GM06990 (cell line): ENCODE measurements around the gene SCFD1.
A peak's percentile ranks its signal among the peaks of the same experiment; 100 is the strongest.

Experiments used
- DNase-seq: peaks from one replicate; pipeline ENCODE4 v3.0.0-alpha.2; 2011; ENCODE audit not compliant: insufficient read length; ENCODE audit errors: extremely low read depth
- H3K27me3 ChIP-seq: replicated peaks from 2 replicates; pipeline ENCODE4 v1.6.0; 2011; ENCODE audit warnings: low read length; ENCODE audit not compliant: control insufficient read depth, insufficient read depth
- H3K36me3 ChIP-seq: 2 replicates; pipeline ENCODE4 v1.5.1; 2011; ENCODE audit warnings: low read length; ENCODE audit not compliant: control insufficient read depth, insufficient read depth
- H3K4me3 ChIP-seq: replicated peaks from 2 replicates; pipeline ENCODE4 v1.5.1; 2011; ENCODE audit warnings: low read depth, mild to moderate bottlenecking, control low read depth, low read length
- CTCF ChIP-seq: IDR thresholded peaks from 2 replicates; pipeline ENCODE4 v1.5.1; 2011; ENCODE audit warnings: low read length, control low read depth, mild to moderate bottlenecking, inconsistent platforms; ENCODE audit not compliant: insufficient read depth, poor library complexity, severe bottlenecking

Gene SCFD1

GRCh38 chr14:30655124-30655523, 33.0 kb downstream of the SCFD1 start:
- H3K4me3 ChIP-seq = no peak overlapping the region
- DNase-seq = no peak
- H3K36me3 ChIP-seq = peaks cover 7% of the 10 kb centered on the region
- no peaks in the 10 kb centered on the region for H3K27me3 ChIP-seq
- no peak for TF ChIP-seq CTCF

DNA sequence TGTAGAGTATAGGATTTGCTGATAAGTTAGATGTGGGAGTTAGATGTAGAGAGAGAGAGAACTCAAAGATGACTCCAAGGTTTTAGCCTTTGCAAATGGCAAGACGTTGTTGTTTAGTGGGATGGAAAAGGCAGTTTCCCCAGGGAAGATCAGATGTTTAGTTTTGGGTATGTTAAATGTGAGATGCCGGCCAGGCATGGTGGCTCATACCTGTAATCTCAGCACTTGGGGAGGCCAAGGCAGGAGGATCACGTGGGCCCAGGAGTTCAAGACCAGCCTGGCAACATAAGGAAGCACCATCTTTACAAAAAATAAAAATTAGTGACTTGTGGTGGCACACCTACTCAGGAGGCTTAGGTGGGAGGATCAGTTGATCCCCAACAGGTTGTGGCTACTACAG, 33.5 kb downstream of the SCFD1 start:
- no peak for DNase-seq
- H3K4me3 ChIP-seq = no peak overlapping the region
- TF ChIP-seq CTCF = no peak
- H3K36me3 ChIP-seq = peaks cover 7% of the 10 kb centered on the region
- H3K27me3 ChIP-seq = no peaks in the 10 kb centered on the region

DNA sequence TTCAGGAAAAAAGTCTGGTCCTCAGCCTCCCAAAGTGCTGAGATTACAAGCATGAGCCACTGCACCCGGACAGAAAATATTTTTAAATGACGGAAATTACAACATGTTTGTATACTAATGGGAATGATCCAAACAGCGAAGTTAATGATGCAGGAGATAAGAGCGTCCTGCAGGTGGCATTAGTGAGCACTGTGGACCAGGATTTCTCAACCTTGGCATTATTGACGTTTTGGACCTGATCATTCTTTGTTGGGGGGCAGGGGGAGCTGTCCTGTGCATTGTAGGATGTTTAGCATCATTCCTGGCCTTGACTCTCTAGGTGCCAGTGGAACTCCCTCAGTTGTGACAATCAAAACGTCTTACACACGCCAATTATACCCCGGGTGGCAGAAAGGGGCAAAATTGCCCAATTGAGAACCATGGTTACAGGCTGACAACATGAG, 34.1 kb downstream of the SCFD1 start:
- peak; percentile 68 for TF ChIP-seq CTCF
- no peak for DNase-seq
- no peak overlapping the region for H3K4me3 ChIP-seq
- peaks cover 7% of the 10 kb centered on the region for H3K36me3 ChIP-seq
- H3K27me3 ChIP-seq = no peaks in the 10 kb centered on the region

DNA sequence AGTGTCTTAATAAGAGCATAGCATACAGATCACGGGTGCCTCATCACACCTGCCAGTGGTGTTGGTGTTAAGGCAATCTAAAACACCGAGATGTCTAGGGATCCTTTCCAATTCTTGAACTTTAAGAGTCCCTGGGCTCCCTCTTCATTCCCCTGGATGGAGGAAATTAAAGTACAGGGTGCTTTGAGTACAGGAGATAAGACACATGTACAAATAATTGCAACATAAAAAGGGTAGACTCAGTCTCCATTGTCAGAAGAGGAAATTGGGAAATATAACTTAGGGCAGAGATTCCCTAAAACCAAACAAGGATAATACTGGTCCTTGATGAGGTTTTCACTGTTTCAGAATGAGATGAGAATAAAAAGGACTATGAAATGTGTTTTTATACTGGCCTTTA, 34.9 kb downstream of the SCFD1 start:
- Histone ChIP-seq H3K27me3 (no peaks in the 10 kb centered on the region), H3K4me3 (no peak overlapping the region), H3K36me3 (peaks cover 7% of the 10 kb centered on the region)
- no peak for DNase-seq
- no peak for TF ChIP-seq CTCF

GRCh38 chr14:30657606-30658163, 35.6 kb downstream of the SCFD1 start:
- DNase-seq = no peak
- Histone ChIP-seq H3K27me3 (no peaks in the 10 kb centered on the region), H3K4me3 (no peak overlapping the region), H3K36me3 (peaks cover 7% of the 10 kb centered on the region)
- peak; percentile 17 for TF ChIP-seq CTCF

DNA sequence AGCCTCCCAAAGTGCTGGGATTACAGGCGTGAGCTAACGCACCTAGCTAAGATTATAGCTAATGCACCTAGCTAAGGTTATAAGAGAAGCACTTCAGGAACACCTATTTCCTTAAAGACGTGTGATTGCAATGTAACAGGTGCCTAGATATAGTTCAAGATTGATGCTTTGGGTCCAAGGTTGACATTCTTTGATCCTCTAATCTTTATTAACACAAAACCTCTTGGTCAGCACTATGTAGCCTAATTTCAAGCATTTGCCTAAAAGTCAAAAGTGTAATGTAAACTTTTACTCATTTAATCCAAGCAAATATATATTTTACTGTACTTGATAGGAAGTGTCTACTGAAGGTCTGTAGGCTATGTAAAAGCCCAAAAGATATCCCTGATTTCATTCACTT, 36.5 kb downstream of the SCFD1 start:
- TF ChIP-seq CTCF = no peak
- H3K4me3 ChIP-seq = no peak overlapping the region
- DNase-seq = no peak
- no peaks in the 10 kb centered on the region for H3K27me3 ChIP-seq
- peaks cover 6% of the 10 kb centered on the region for H3K36me3 ChIP-seq
